Measurements from ENCODE around the gene MAFB. TPM values are rescaled to one million over a fixed set of nuclear protein-coding genes. Genes with fewer than 3 reads are reported as not detected.

MAFB gene
- total RNA-seq, 2 experiments from 2014 or later, result not detected

DNA sequence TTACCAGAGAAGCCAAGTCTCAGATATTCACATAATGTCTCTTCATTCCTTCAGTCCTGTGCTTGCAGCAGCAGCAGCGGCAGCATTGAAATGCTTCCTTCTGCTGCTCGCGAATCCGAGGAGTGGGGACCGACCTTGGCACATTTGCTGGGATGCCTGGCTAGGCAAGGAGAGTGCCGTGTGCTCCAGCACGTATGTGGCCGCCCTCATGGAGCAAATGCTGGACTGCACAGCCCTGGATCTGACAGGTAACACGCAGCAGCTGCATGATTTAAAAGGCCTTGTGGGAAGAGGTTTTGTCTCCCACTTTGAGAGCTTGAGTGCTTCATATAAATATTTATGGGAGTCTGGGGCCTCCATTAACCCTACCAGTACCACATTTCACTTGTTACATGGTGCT is 9.9 kb downstream of the MAFB start:
- H3K27me3 Mint-ChIP-seq, result peaks cover 44% of the 10 kb centered on the region

DNA sequence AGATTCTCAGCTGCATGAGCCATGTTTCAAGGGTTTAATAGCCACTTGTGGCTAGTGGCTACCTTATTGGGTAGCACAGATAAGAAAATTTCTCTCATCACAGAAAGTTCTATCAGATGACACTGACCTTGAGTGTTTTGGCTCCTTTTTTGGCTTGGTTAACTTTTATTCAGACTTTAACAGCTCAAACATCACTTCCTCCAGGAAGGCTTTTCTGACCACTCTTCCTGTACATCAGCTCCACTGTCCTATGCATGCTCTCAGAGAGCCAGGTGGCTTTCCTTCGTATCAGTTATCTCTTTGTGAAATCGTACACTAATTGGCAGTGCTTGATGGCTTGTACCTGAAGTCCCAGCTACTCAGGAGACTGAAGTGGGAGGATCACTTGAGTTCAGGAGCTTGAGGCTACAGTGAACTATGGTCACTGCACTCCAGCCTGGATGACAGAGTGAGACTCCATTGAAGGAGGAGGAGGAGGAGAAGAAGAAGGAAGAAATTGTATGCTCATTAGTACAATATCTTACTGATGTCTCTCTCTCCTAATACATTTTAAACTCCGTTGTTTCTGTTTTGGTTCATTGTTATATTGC is 10.7 kb downstream of the MAFB start:
- intact Hi-C loops (cut with DNase I, micrococcal nuclease), result no loop called here
- no peaks in the 10 kb centered on the region for H3K9me3 Mint-ChIP-seq (ENCODE audit: low read depth)
- ChIA-PET CTCF (no interaction called here), POLR2A (no interaction called here)
- ATAC-seq (no peak), DNase-seq (no peak)
- H3K4me3 Mint-ChIP-seq, result no peak overlapping the region
- H3K36me3 Mint-ChIP-seq (ENCODE audit: low read depth), result no peaks in the 10 kb centered on the region
- peaks cover 2% of the 10 kb centered on the region for H3K4me1 Mint-ChIP-seq
- peaks cover 39% of the 10 kb centered on the region for H3K27me3 Mint-ChIP-seq
- no peak overlapping the region for H3K27ac Mint-ChIP-seq

More for the DNA sequence above, 9.9 kb downstream of the MAFB start:
- Mint-ChIP-seq H3K27ac (no peak overlapping the region), H3K4me3 (no peak overlapping the region), H3K36me3 (ENCODE audit: low read depth) (no peaks in the 10 kb centered on the region), H3K4me1 (peaks cover 5% of the 10 kb centered on the region), H3K9me3 (ENCODE audit: low read depth) (no peaks in the 10 kb centered on the region)
- ChIA-PET CTCF (no interaction called here), POLR2A (no interaction called here)
- DNase-seq, result no peak
- intact Hi-C loops (cut with DNase I, micrococcal nuclease), result no loop called here
- no peak for ATAC-seq

DNA sequence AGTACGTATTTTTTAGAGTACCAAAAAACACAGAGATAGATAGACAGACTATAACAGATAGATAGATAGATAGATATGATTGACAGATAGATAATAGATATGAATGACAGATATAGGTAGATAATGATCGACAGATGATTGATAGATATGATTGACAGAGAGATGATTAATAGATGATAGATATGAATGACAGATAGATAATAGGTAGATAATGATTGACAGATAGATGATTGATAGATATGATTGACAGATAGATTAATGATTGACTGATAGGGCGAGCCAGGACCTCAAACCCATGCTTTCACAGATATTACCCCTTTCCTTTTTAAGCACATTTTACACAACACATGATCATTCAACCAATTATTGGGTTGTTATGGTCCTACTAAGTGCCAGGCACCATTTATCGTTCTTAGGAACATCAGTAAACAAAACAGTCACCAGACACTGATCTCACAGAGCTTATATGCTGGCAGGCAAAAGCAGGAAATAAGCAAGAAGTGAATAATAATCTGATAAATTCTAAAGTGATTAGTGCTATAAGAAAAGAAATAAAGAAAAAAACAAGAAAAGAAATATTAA is 11.6 kb downstream of the MAFB start:
- POLR2A ChIA-PET, result no interaction called here

DNA sequence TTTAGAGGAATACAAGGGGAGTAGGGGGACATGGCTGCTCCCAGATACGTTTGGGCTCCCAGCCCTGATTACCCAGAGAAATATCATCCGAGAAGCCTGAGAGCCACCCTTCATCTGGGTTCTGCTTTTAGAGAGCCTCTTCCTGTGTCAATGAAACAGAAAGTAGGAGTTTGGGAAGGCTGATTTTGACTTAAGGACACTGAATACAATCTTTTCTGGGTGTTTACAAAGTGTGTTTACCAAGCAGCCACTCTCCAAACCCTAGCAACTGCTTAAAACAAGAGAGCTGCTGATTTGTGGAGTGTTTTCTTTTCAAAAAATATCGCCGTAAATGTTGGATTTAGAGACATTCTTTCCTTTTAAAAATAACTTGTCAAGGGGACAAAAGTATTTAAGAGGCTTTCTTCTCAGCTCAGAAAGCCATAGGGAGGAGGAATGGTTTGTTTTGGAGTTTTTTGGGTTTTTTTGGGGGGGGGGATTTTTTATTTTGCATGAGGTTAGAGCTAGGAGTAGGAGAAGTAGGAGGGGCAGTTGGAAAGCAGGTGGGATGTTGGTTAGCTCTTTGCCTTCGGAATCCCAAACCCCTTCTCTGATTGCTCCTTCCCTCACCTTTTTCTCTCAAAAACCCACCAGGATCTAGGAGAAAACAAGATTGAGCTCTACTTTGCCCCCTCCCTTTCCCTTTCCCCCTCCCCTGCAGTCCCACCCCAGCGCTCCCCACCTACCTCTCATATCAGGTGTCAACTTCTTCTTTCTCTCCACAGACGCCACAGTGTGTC is 12.4 kb downstream of the MAFB start:
- ATAC-seq (no peak), DNase-seq (no peak)
- no peaks in the 10 kb centered on the region for H3K9me3 Mint-ChIP-seq (ENCODE audit: low read depth)
- H3K4me1 Mint-ChIP-seq, result no peaks in the 10 kb centered on the region
- POLR2A ChIA-PET, result no interaction called here
- CTCF ChIA-PET, result interaction anchor here (1.1 kb wide), 1 partner anchor 13 kb away, joined by 3 read pairs; no protein-coding TSS in a partner anchor
- H3K27me3 Mint-ChIP-seq, result peaks cover 27% of the 10 kb centered on the region
- intact Hi-C loops (cut with DNase I, micrococcal nuclease), result no loop called here
- no peak overlapping the region for H3K4me3 Mint-ChIP-seq
- no peak overlapping the region for H3K27ac Mint-ChIP-seq
- no peaks in the 10 kb centered on the region for H3K36me3 Mint-ChIP-seq (ENCODE audit: low read depth)

More for the DNA sequence above, 11.6 kb downstream of the MAFB start:
- no peak for ATAC-seq
- H3K27ac Mint-ChIP-seq, result no peak overlapping the region
- intact Hi-C loops (cut with DNase I, micrococcal nuclease), result no loop called here
- DNase-seq, result no peak
- no peak overlapping the region for H3K4me3 Mint-ChIP-seq
- H3K9me3 Mint-ChIP-seq (ENCODE audit: low read depth), result no peaks in the 10 kb centered on the region
- no peaks in the 10 kb centered on the region for H3K4me1 Mint-ChIP-seq
- CTCF ChIA-PET, result interaction anchor here (1.1 kb wide), 1 partner anchor 13 kb away, joined by 3 read pairs; no protein-coding TSS in a partner anchor
- H3K36me3 Mint-ChIP-seq (ENCODE audit: low read depth), result no peaks in the 10 kb centered on the region
- H3K27me3 Mint-ChIP-seq, result peaks cover 32% of the 10 kb centered on the region

DNA sequence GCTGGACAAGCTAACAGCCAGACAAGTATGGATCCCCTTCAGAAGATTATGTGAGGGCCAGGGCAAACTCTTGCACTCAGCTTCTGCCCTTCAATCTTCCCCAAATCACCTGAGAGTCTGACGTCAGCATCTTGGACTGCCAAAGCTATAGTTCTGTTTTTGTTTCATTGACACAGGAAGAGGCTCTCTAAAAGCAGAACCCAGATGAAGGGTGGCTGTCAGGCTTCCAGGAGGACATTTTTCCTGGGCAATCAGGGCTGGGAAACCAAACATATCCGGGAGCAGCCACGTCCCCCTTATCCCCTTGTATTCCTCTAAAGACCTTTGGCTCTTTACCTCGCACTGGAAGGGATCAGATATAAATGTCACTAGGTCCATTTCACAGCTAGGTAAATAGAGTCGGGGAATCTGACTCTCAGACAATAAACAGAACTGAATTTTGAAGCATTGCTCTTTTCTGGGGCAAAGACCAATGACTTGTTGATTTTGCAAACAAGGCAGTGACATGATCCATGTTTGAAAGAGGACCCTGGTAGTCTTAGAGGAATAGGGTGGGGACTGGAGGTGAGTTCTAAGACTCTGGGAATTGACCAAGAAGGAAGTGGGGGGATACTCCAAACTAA is 13.3 kb downstream of the MAFB start:
- intact Hi-C loops (cut with DNase I, micrococcal nuclease), result no loop called here
- H3K4me3 Mint-ChIP-seq, result no peak overlapping the region
- ATAC-seq (no peak), DNase-seq (no peak)
- no peaks in the 10 kb centered on the region for H3K9me3 Mint-ChIP-seq (ENCODE audit: low read depth)
- ChIA-PET POLR2A (no interaction called here), CTCF (interaction anchor here (0.9 kb wide), 1 partner anchor 10 kb away, joined by 3 read pairs; no protein-coding TSS in a partner anchor)
- H3K36me3 Mint-ChIP-seq (ENCODE audit: low read depth), result no peaks in the 10 kb centered on the region
- peaks cover 23% of the 10 kb centered on the region for H3K27me3 Mint-ChIP-seq
- H3K27ac Mint-ChIP-seq, result no peak overlapping the region
- H3K4me1 Mint-ChIP-seq, result no peaks in the 10 kb centered on the region

DNA sequence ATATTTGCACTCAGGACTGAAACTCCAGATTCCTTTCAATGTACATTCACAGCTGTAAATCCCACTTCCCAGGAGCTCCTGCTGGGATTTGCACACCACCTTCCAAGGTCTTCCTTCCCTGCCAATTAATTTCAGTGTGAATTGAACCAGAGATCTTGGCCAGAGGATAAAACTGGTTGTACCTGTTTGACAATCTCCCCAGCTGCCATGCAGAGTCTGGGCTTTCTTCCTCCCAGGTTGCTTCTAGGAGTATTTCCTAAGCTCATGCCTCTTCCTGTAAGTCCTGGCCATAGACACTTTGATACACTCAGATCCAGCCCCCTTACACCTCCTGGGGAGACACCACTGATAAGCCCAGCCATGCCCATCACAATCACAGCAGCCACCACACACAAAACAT is 15.6 kb downstream of the MAFB start:
- Mint-ChIP-seq H3K4me3 (no peak overlapping the region), H3K4me1 (no peaks in the 10 kb centered on the region), H3K27me3 (peaks cover 14% of the 10 kb centered on the region), H3K9me3 (ENCODE audit: low read depth) (no peaks in the 10 kb centered on the region), H3K36me3 (ENCODE audit: low read depth) (no peaks in the 10 kb centered on the region), H3K27ac (no peak overlapping the region)
- DNase-seq, result no peak
- ChIA-PET POLR2A (no interaction called here), CTCF (interaction anchor here (0.6 kb wide), 1 partner anchor 89 kb away, joined by 3 read pairs; no protein-coding TSS in a partner anchor)
- intact Hi-C loops (cut with DNase I, micrococcal nuclease), result no loop called here
- no peak for ATAC-seq

DNA sequence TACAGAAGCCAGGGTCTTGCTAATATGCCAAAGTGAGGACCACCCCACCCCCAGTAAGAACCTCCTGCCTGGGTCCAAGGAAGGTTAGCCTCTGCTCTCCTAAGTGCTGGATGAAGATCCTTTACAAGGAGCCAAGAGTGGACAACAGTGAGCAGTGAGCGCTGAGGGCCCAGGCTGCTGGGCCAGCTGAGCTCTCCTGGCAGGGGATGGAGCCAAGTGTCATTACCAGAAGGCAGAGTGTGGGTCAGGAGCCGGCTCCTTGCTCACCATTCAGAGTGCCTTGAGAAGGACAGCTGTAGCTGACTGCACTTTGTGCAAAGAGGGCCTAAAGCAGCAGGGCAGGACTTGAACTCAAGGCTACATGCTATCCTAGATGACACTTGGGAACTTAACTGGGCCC is 16.9 kb downstream of the MAFB start:
- Mint-ChIP-seq H3K4me3 (no peak overlapping the region), H3K36me3 (ENCODE audit: low read depth) (no peaks in the 10 kb centered on the region), H3K27ac (no peak overlapping the region), H3K27me3 (peaks cover 6% of the 10 kb centered on the region), H3K4me1 (no peaks in the 10 kb centered on the region), H3K9me3 (ENCODE audit: low read depth) (no peaks in the 10 kb centered on the region)
- ChIA-PET CTCF (no interaction called here), POLR2A (no interaction called here)
- no peak for ATAC-seq
- intact Hi-C loops (cut with DNase I, micrococcal nuclease), result no loop called here
- no peak for DNase-seq

DNA sequence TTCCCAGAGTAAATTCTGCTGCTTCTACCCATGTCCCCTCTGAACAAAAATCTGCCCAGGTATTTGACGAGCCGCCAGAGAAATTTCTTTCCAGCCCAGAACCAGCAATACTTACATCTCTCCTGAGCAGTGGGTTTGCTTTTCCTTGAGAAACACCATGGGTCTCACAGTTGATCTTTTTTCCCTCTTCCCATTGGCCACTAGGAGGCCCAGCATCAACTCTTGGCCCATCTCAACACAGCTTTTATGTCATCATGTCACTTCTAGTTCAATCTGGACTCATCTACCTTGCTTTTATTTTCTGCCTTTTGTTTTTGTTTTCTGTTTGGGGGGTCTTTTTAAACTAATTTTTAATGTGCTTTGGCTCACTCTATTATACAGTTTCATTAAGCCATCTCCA is 18.8 kb downstream of the MAFB start:
- H3K4me1 Mint-ChIP-seq, result no peaks in the 10 kb centered on the region
- CTCF ChIA-PET, result interaction anchor here (0.6 kb wide), 1 partner anchor 78 kb away, joined by 3 read pairs; no protein-coding TSS in a partner anchor
- ATAC-seq, result no peak
- no peaks in the 10 kb centered on the region for H3K36me3 Mint-ChIP-seq (ENCODE audit: low read depth)
- POLR2A ChIA-PET, result no interaction called here
- no peak overlapping the region for H3K4me3 Mint-ChIP-seq
- DNase-seq, result no peak
- H3K27ac Mint-ChIP-seq, result no peak overlapping the region
- H3K9me3 Mint-ChIP-seq (ENCODE audit: low read depth), result no peaks in the 10 kb centered on the region
- intact Hi-C loops (cut with DNase I, micrococcal nuclease), result no loop called here
- H3K27me3 Mint-ChIP-seq, result peaks cover 3% of the 10 kb centered on the region

DNA sequence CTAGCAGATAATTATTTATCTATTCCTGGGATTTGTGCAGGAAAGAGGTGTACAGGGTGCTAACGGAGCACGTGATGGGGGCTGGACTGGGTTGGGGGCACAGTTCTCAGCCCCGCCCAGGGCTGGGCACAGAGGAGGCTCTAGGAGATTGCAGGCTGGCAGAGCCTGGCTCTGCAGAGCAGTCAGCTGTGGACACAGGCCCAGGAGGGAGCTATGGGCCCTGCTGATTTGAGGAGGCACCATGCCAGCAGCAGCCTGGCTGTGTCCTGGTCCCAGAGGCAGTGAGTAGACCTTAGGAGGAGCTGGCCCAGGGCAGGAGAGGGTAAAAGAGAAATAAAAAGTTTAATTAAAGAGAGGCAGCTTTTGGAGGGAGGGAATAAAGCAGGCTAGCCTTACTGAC is 19.3 kb downstream of the MAFB start:
- no peak overlapping the region for H3K27ac Mint-ChIP-seq
- H3K4me3 Mint-ChIP-seq, result no peak overlapping the region
- no peak for ATAC-seq
- no peak for DNase-seq
- POLR2A ChIA-PET, result no interaction called here
- H3K27me3 Mint-ChIP-seq, result peaks cover 3% of the 10 kb centered on the region
- H3K36me3 Mint-ChIP-seq (ENCODE audit: low read depth), result no peaks in the 10 kb centered on the region
- CTCF ChIA-PET, result interaction anchor here (0.6 kb wide), 1 partner anchor 77 kb away, joined by 3 read pairs; no protein-coding TSS in a partner anchor
- intact Hi-C loops (cut with DNase I, micrococcal nuclease), result no loop called here
- no peaks in the 10 kb centered on the region for H3K9me3 Mint-ChIP-seq (ENCODE audit: low read depth)
- no peaks in the 10 kb centered on the region for H3K4me1 Mint-ChIP-seq

DNA sequence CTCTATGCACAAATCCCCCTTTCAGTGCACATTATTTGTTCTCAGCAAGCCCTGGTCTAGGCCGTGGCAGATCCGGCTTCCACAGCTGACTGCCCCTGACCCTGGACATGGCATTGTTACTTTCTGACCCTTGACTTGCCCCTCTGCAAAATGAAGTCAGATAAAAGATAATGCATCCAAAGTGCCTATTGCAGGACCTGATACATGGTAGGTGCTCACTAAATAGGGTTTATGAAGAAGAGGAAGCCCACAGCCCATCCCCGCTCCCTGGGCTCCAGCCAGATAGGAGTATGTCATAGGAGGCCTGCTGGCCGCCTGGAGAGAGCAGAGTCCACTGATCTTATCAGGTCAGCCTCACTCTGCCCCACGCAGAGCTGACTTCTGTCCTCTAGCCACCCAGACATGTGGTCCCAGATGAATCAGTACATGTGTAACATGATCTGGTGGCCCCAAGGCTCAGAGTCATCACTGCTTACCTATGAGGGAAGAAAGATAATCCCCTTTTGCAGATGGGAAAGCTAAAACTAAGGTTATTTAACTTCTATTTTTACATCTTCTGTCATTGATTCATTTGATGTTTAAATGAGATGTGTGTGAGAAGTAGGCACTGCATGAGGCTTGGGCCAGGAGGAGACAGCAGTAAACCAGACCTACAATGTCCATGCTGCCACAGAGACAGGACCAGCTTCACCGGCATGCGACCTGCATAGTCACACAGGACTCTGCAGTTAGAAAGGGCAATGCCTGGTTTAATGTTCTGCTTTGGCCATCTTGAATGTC is 20.4 kb downstream of the MAFB start:
- CTCF ChIA-PET, result interaction anchor here (0.7 kb wide), 1 partner anchor 10 kb away, joined by 3 read pairs; no protein-coding TSS in a partner anchor
- Mint-ChIP-seq H3K9me3 (ENCODE audit: low read depth) (no peaks in the 10 kb centered on the region), H3K4me1 (no peaks in the 10 kb centered on the region), H3K27me3 (peaks cover 3% of the 10 kb centered on the region), H3K4me3 (no peak overlapping the region), H3K36me3 (ENCODE audit: low read depth) (no peaks in the 10 kb centered on the region), H3K27ac (no peak overlapping the region)
- DNase-seq, result no peak
- POLR2A ChIA-PET, result no interaction called here
- ATAC-seq, result no peak
- intact Hi-C loops (cut with DNase I, micrococcal nuclease), result no loop called here

DNA sequence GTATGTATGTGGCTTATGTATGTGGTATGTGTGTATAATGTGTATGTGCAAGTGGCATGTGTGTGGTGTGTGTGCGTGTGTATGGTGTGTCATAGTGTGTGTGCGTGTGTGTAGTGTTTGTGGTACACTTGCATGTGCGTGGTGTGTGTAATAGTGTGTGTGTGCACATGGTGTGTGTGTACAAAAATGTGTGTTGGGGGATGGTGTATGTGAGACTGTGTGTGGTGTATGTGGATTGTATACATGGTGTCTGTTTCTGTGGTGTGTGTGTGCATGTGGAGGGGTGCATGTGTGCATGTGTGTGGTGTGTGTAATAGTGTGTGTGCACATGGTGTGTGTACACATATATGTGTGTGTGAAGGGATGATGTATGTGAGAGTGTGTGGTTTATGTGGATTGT is 21.5 kb downstream of the MAFB start:
- POLR2A ChIA-PET, result no interaction called here
- Mint-ChIP-seq H3K4me3 (no peak overlapping the region), H3K27ac (no peak overlapping the region), H3K36me3 (ENCODE audit: low read depth) (no peaks in the 10 kb centered on the region), H3K4me1 (no peaks in the 10 kb centered on the region), H3K9me3 (ENCODE audit: low read depth) (no peaks in the 10 kb centered on the region), H3K27me3 (no peaks in the 10 kb centered on the region)
- intact Hi-C loops (cut with DNase I, micrococcal nuclease), result no loop called here
- ATAC-seq (no peak), DNase-seq (no peak)
- CTCF ChIA-PET, result no interaction called here
